HG03066 (cell line): Measurements from ENCODE around the gene CHD9NB.

ENCODE experiments used
- ATAC-seq: cut with Tn5 transposase; IDR thresholded peaks from one replicate; pipeline ENCODE4 v1.9.1; 2021; ENCODE audit warnings: low read depth; ENCODE audit not compliant: unreplicated experiment

The CHD9NB gene

GRCh38 chr16:53035176-53035942, 17.3 kb downstream of the CHD9NB start:
- no peak for ATAC-seq

- ATAC-seq: no peak
These were observed 18.4 kb downstream of the CHD9NB start for GRCh38 chr16:53034306-53034705.

GRCh38 chr16:53031323-53031942, 21.3 kb downstream of the CHD9NB start:
- ATAC-seq: no peak

GRCh38 chr16:53029971-53030370, 22.7 kb downstream of the CHD9NB start:
- no peak for ATAC-seq

- ATAC-seq: no peak
These were observed 28.7 kb downstream of the CHD9NB start for GRCh38 chr16:53024045-53024444.

GRCh38 chr16:53022374-53022773, 30.3 kb downstream of the CHD9NB start:
- no peak for ATAC-seq

GRCh38 chr16:53018834-53019416, 33.8 kb downstream of the CHD9NB start:
- ATAC-seq: no peak

GRCh38 chr16:53014287-53014686, 38.4 kb downstream of the CHD9NB start:
- ATAC-seq: no peak

- no peak for ATAC-seq
These were observed 45.6 kb downstream of the CHD9NB start for GRCh38 chr16:53007095-53007494.

GRCh38 chr16:52997922-52998321, 54.8 kb downstream of the CHD9NB start:
- ATAC-seq: no peak

- ATAC-seq: no peak
These were observed 57.8 kb downstream of the CHD9NB start for GRCh38 chr16:52994942-52995341.

GRCh38 chr16:52993179-52993578, 59.5 kb downstream of the CHD9NB start:
- ATAC-seq: no peak

- ATAC-seq: no peak
These were observed 61.1 kb downstream of the CHD9NB start for GRCh38 chr16:52991572-52991971.
